Gastrocnemius medialis (tissue), 4 donors: ENCODE data around the gene DNAH2. TPM values are rescaled to one million over a fixed set of nuclear protein-coding genes. Genes with fewer than 3 reads are reported as not detected.

Source experiments
- ATAC-seq, 2 donors: fragments of 150-250 bp; one replicate each; pipeline ENCODE4 v1.9.1; 2016
- DNase-seq, 2 donors: peaks; one replicate each; pipeline ENCODE4 v3.0.0-alpha.2; 2019
- H3K27ac ChIP-seq, 4 donors: fragments of 200-600 bp; sonication (generic); 1 replicate in 1 of 4; 2 replicates in 3 of 4; pipeline ENCODE4 v1.5.1; 2016 to 2018; ENCODE audit warnings: mild to moderate bottlenecking in 2 of 4, moderate library complexity in 1 of 4
- H3K27me3 ChIP-seq, 3 donors: fragments of 200-600 bp; sonication (generic) in 2 of 3; 1 replicate in 1 of 3; 2 replicates in 2 of 3; pipeline versions ENCODE4 v1.5.1 to v1.6.0; 2016 to 2019; ENCODE audit warnings: mild to moderate bottlenecking in 1 of 3, moderate library complexity in 1 of 3
- H3K36me3 ChIP-seq, 2 donors: fragments of 200-600 bp; sonication (generic) in 1 of 2; one replicate each; pipeline ENCODE4 v1.5.1; 2017 to 2018
- H3K4me1 ChIP-seq, 2 donors: fragments of 200-600 bp; sonication (generic) in 1 of 2; one replicate each; pipeline ENCODE4 v1.5.1; 2016 to 2017; ENCODE audit warnings: mild to moderate bottlenecking in 2 of 2
- H3K4me3 ChIP-seq, 4 donors: fragments of 200-600 bp; sonication (generic) in 3 of 4; 1 replicate in 1 of 4; 2 replicates in 3 of 4; pipeline ENCODE4 v1.5.1; 2016 to 2019; ENCODE audit warnings: mild to moderate bottlenecking in 2 of 4
- H3K9me3 ChIP-seq, 3 donors: fragments of 200-600 bp; sonication (generic) in 2 of 3; 1 replicate in 1 of 3; 2 replicates in 2 of 3; pipeline ENCODE4 v1.5.1; 2016 to 2019
- CTCF ChIP-seq, 5 experiments: fragments of 450-650 bp in 3 of 5; fragments of 200-600 bp in 2 of 5; sonication (generic) in 2 of 5; IDR thresholded peaks in 4 of 5; conservative IDR thresholded peaks in 1 of 5; 1 replicate in 4 of 5; 2 replicates in 1 of 5; pipeline ENCODE4 v1.5.1; 2016 to 2019; ENCODE audit warnings: antibody characterized with exemption in 5 of 5, mild to moderate bottlenecking in 3 of 5, moderate library complexity in 3 of 5
- POLR2A ChIP-seq, 2 donors: fragments of 450-650 bp; IDR thresholded peaks; one replicate each; pipeline ENCODE4 v1.6.1; 2017; ENCODE audit warnings: antibody characterized with exemption in 2 of 2, mild to moderate bottlenecking in 2 of 2, moderate library complexity in 2 of 2
- in situ Hi-C, 4 donors: fragments of 200-750 bp; cut with MboI; loops; one replicate each; pipeline versions ENCODE4 v1.15.0 to v1.8.0; 2017; ENCODE audit warnings: low sequenced_read_pairs in 4 of 4
- intact Hi-C: fragments of 100-400 bp; cut with DNase I; formaldehyde crosslinking; loops from one replicate; pipeline ENCODE4 v1.15.1; 2023; ENCODE audit warnings: low total_unique reads
- total RNA-seq, 4 donors: library from RNA; depleted of rRNA; stranded (reverse); fragments of >200 nt; gene quantifications; one replicate each; pipeline versions ENCODE4 v1.1.0 to v1.2.3, GENCODE V29; 2016

DNAH2 gene
- total RNA-seq, 4 donors from 2014 or later = not detected

- intact Hi-C loops = loop anchor here (10.0 kb wide), 1 partner anchor 108 kb away; no protein-coding TSS in a partner anchor
- TF ChIP-seq POLR2A (IDR thresholded peaks at IDR 0.05) = no peak
- TF ChIP-seq CTCF (IDR thresholded peaks at IDR 0.05 in 4 of 5, conservative IDR thresholded peaks at IDR 0.05 in 1 of 5) = no peak
- Histone ChIP-seq H3K4me1 (peaks cover 19 to 25% of the 10 kb centered on the region in 2 donors), H3K27me3 (no peaks in the 10 kb centered on the region), H3K36me3 (peaks cover 0 to 43% of the 10 kb centered on the region in 2 donors), H3K4me3 (peak overlapping the region in 2 of 4 donors; percentile 9 to 86), H3K27ac (peak overlapping the region; percentile 91 to 99 (median 96)), H3K9me3 (no peaks in the 10 kb centered on the region)
- in situ Hi-C loops = loop anchor here in 2 of 4 donors (25.0 kb wide), 1 partner anchor 134 kb away; no protein-coding TSS in a partner anchor
- ATAC-seq (no peak), DNase-seq (peak in 1 of 2 donors; percentile 13)
Observed at GRCh38 chr17:7852919-7853690, 135.6 kb downstream of the DNAH2 start.

GRCh38 chr17:7853691-7854038 is 136.1 kb downstream of the DNAH2 start:
- TF ChIP-seq POLR2A (IDR thresholded peaks at IDR 0.05) (no peak), CTCF (IDR thresholded peaks at IDR 0.05 in 4 of 5, conservative IDR thresholded peaks at IDR 0.05 in 1 of 5) (no peak)
- no peaks in the 10 kb centered on the region for H3K9me3 ChIP-seq
- no peaks in the 10 kb centered on the region for H3K27me3 ChIP-seq
- H3K4me3 ChIP-seq = peak overlapping the region in 2 of 4 donors; percentile 9 to 86
- peaks cover 0 to 37% of the 10 kb centered on the region in 2 donors for H3K36me3 ChIP-seq
- intact Hi-C loops (loop anchor here (10.0 kb wide), 1 partner anchor 109 kb away; no protein-coding TSS in a partner anchor), in situ Hi-C loops (loop anchor here in 2 of 4 donors (25.0 kb wide), 1 partner anchor 134 kb away; no protein-coding TSS in a partner anchor)
- peak overlapping the region; percentile 91 to 99 (median 96) for H3K27ac ChIP-seq
- ATAC-seq (no peak), DNase-seq (no peak)
- peaks cover 24 to 30% of the 10 kb centered on the region in 2 donors for H3K4me1 ChIP-seq

- Histone ChIP-seq H3K4me1 (peaks cover 29 to 36% of the 10 kb centered on the region in 2 donors), H3K36me3 (peaks cover 0 to 32% of the 10 kb centered on the region in 2 donors), H3K4me3 (peak overlapping the region in 3 of 4 donors; percentile 65 to 86 (median 73)), H3K27me3 (no peaks in the 10 kb centered on the region), H3K27ac (peak overlapping the region; percentile 91 to 99 (median 96)), H3K9me3 (no peaks in the 10 kb centered on the region)
- TF ChIP-seq CTCF (IDR thresholded peaks at IDR 0.05 in 4 of 5, conservative IDR thresholded peaks at IDR 0.05 in 1 of 5) (no peak), POLR2A (IDR thresholded peaks at IDR 0.05) (no peak)
- in situ Hi-C loops = loop anchor here in 2 of 4 donors (25.0 kb wide), 1 partner anchor 133 kb away; no protein-coding TSS in a partner anchor
- ATAC-seq = no peak
- intact Hi-C loops = loop anchor here (10.0 kb wide), 1 partner anchor 109 kb away; no protein-coding TSS in a partner anchor
- DNase-seq = peak in 1 of 2 donors; percentile 13
Observed at GRCh38 chr17:7854078-7854777, 136.7 kb downstream of the DNAH2 start.

- ATAC-seq = no peak
- H3K4me3 ChIP-seq = peak within 1 kb of the TSS; percentile 65 to 87 (median 80)
- in situ Hi-C loops = loop anchor here in 2 of 4 donors (25.0 kb wide), 1 partner anchor 132 kb away; no protein-coding TSS in a partner anchor
Observed at GRCh38 chr17:7854851-7855659, 137.5 kb downstream of the DNAH2 start, which contains the start of gene TMEM88. TMEM88 (plus strand) TSS chr17:7855066; CDS start chr17:7855075, 9 bp downstream.

More at GRCh38 chr17:7854851-7855659, 137.5 kb downstream of the DNAH2 start, which contains the start of gene TMEM88:
- DNase-seq = peak in 1 of 2 donors; percentile 17
- TF ChIP-seq CTCF (IDR thresholded peaks at IDR 0.05 in 4 of 5, conservative IDR thresholded peaks at IDR 0.05 in 1 of 5) (no peak), POLR2A (IDR thresholded peaks at IDR 0.05) (no peak)
- H3K27me3 ChIP-seq = no peaks in the 10 kb centered on the region
- H3K27ac ChIP-seq = peak within 1 kb of the TSS; percentile 91 to 99 (median 96)
- intact Hi-C loops = loop anchor here (5.0 to 10.0 kb wide), 3 partner anchors 62 to 110 kb away; partner anchors contain the start of genes CNTROB, RNF227 and TRAPPC1
- H3K4me1 ChIP-seq = peaks cover 29 to 37% of the 10 kb centered on the region in 2 donors
- H3K9me3 ChIP-seq = no peaks in the 10 kb centered on the region
- H3K36me3 ChIP-seq = peaks cover 0 to 23% of the 10 kb centered on the region in 2 donors
